Upper lobe of left lung (tissue), 4 donors: Measurements from ENCODE around the gene JAKMIP2.

Experiments
- CTCF ChIP-seq, 6 experiments: fragments of 450-650 bp in 4 of 6; fragments of 200-600 bp in 2 of 6; sonication (generic) in 2 of 6; IDR thresholded peaks; one replicate each; pipeline ENCODE4 v1.5.1; 2016 to 2019; ENCODE audit warnings: antibody characterized with exemption in 6 of 6
- EP300 ChIP-seq, 4 donors: sonication (generic); formaldehyde crosslinking; IDR thresholded peaks; one replicate each; pipeline ENCODE4 v1.5.1; 2017; ENCODE audit warnings: antibody characterized with exemption in 4 of 4, control low read depth in 2 of 4
- POLR2AphosphoS5 ChIP-seq, 2 donors: sonication (generic); formaldehyde crosslinking; IDR thresholded peaks; one replicate each; pipeline ENCODE4 v1.5.1; 2017; ENCODE audit warnings: antibody characterized with exemption in 2 of 2

GRCh38 chr5:147742151-147742550 is 40.4 kb downstream of the JAKMIP2 start:
- TF ChIP-seq CTCF (IDR thresholded peaks at IDR 0.05) (no peak), POLR2AphosphoS5 (IDR thresholded peaks at IDR 0.05) (no peak), EP300 (IDR thresholded peaks at IDR 0.05) (no peak)
